Suprapubic skin (tissue), 4 donors: ENCODE results near the gene MYH7. TPM values are rescaled to one million over a fixed set of nuclear protein-coding genes. Genes with fewer than 3 reads are reported as not detected.

ENCODE experiments used
- DNase-seq, 2 donors: peaks; one replicate each; pipeline ENCODE4 v3.0.0-alpha.2; 2019; ENCODE audit warnings: low spot score in 2 of 2
- H3K27ac ChIP-seq: fragments of 200-600 bp; sonication (generic); one replicate; pipeline ENCODE4 v1.5.1; 2019
- H3K27me3 ChIP-seq: fragments of 200-600 bp; sonication (generic); one replicate; pipeline ENCODE4 v1.5.1; 2019
- H3K36me3 ChIP-seq: fragments of 200-600 bp; sonication (generic); one replicate; pipeline ENCODE4 v1.5.1; 2019
- H3K4me1 ChIP-seq: fragments of 200-600 bp; sonication (generic); one replicate; pipeline ENCODE4 v1.5.1; 2019
- H3K4me3 ChIP-seq: fragments of 200-600 bp; sonication (generic); one replicate; pipeline ENCODE4 v1.5.1; 2019; ENCODE audit warnings: mild to moderate bottlenecking
- H3K9me3 ChIP-seq: fragments of 200-600 bp; sonication (generic); one replicate; pipeline ENCODE4 v1.5.1; 2019
- CTCF ChIP-seq, 2 donors: fragments of 200-600 bp in 1 of 2; fragments of 450-650 bp in 1 of 2; sonication (generic) in 1 of 2; IDR thresholded peaks; one replicate each; pipeline ENCODE4 v1.5.1; 2016 to 2019; ENCODE audit warnings: antibody characterized with exemption in 2 of 2, mild to moderate bottlenecking in 1 of 2, moderate library complexity in 1 of 2
- EP300 ChIP-seq: sonication (generic); formaldehyde crosslinking; IDR thresholded peaks from one replicate; pipeline ENCODE4 v1.6.1; 2017; ENCODE audit warnings: antibody characterized with exemption
- POLR2A ChIP-seq, 2 donors: fragments of 450-650 bp; IDR thresholded peaks; one replicate each; pipeline ENCODE4 v1.6.1; 2017; ENCODE audit warnings: antibody characterized with exemption in 2 of 2, mild to moderate bottlenecking in 2 of 2, moderate library complexity in 2 of 2
- POLR2AphosphoS5 ChIP-seq, 3 donors: sonication (generic); formaldehyde crosslinking; IDR thresholded peaks; one replicate each; pipeline ENCODE4 v1.6.1; 2017; ENCODE audit warnings: antibody characterized with exemption in 3 of 3
- WGBS: methylation state at CpG from one replicate; pipeline ENCODE4 v1.1.5; 2018; 5-methylcytosine and 5-hydroxymethylcytosine counted together
- total RNA-seq, 4 donors: library from RNA; depleted of rRNA; stranded (reverse); fragments of >200 nt; gene quantifications; one replicate each; pipeline ENCODE4 v1.1.0, GENCODE V29; 2016

The MYH7 gene
- total RNA-seq, 4 donors from 2014 or later: not detected

- Histone ChIP-seq H3K36me3 (no peaks in the 10 kb centered on the region), H3K27me3 (peaks cover 28% of the 10 kb centered on the region), H3K4me1 (no peaks in the 10 kb centered on the region), H3K9me3 (no peaks in the 10 kb centered on the region), H3K27ac (no peak overlapping the region), H3K4me3 (no peak overlapping the region)
- TF ChIP-seq POLR2A (IDR thresholded peaks at IDR 0.05): no peak
- TF ChIP-seq EP300: no peak
- no peak for TF ChIP-seq CTCF (IDR thresholded peaks at IDR 0.05)
- TF ChIP-seq POLR2AphosphoS5 (IDR thresholded peaks at IDR 0.05): no peak
- no peak for DNase-seq
- WGBS: 80% methylated on average over 3 of the region's 6 CpGs
These were observed 35.9 kb downstream of the MYH7 start for GRCh38 chr14:23399591-23399990.

- 89% methylated on average over 3 of the region's 3 CpGs for WGBS
- H3K4me3 ChIP-seq: no peak overlapping the region
- TF ChIP-seq POLR2A (IDR thresholded peaks at IDR 0.05) (no peak), EP300 (no peak), POLR2AphosphoS5 (IDR thresholded peaks at IDR 0.05) (no peak), CTCF (IDR thresholded peaks at IDR 0.05) (no peak)
- DNase-seq: no peak
- H3K27ac ChIP-seq: no peak overlapping the region
- H3K36me3 ChIP-seq: no peaks in the 10 kb centered on the region
- peaks cover 24% of the 10 kb centered on the region for H3K27me3 ChIP-seq
- H3K9me3 ChIP-seq: no peaks in the 10 kb centered on the region
- H3K4me1 ChIP-seq: no peaks in the 10 kb centered on the region
These were observed 36.3 kb downstream of the MYH7 start for GRCh38 chr14:23399136-23399535.

- Histone ChIP-seq H3K36me3 (no peaks in the 10 kb centered on the region), H3K4me1 (no peaks in the 10 kb centered on the region), H3K9me3 (no peaks in the 10 kb centered on the region), H3K27ac (no peak overlapping the region), H3K27me3 (peaks cover 19% of the 10 kb centered on the region), H3K4me3 (no peak overlapping the region)
- 75% methylated on average over 2 of the region's 4 CpGs for WGBS
- DNase-seq: no peak
- TF ChIP-seq CTCF (IDR thresholded peaks at IDR 0.05): no peak
- TF ChIP-seq POLR2A (IDR thresholded peaks at IDR 0.05): no peak
These were observed 37.1 kb downstream of the MYH7 start for GRCh38 chr14:23398348-23398747.

GRCh38 chr14:23396781-23397407, 38.6 kb downstream of the MYH7 start:
- H3K9me3 ChIP-seq: no peaks in the 10 kb centered on the region
- no peaks in the 10 kb centered on the region for H3K4me1 ChIP-seq
- H3K4me3 ChIP-seq: no peak overlapping the region
- H3K27ac ChIP-seq: no peak overlapping the region
- TF ChIP-seq CTCF (IDR thresholded peaks at IDR 0.05) (no peak), EP300 (no peak), POLR2AphosphoS5 (IDR thresholded peaks at IDR 0.05) (no peak), POLR2A (IDR thresholded peaks at IDR 0.05) (no peak)
- 95% methylated on average over 8 of the region's 10 CpGs for whole genome bisulfite sequencing
- DNase-seq: no peak
- H3K36me3 ChIP-seq: no peaks in the 10 kb centered on the region
- peaks cover 7% of the 10 kb centered on the region for H3K27me3 ChIP-seq

- H3K27ac ChIP-seq: no peak overlapping the region
These were observed 39.3 kb downstream of the MYH7 start for GRCh38 chr14:23396126-23396525.

More at GRCh38 chr14:23396126-23396525, 39.3 kb downstream of the MYH7 start:
- Histone ChIP-seq H3K9me3 (no peaks in the 10 kb centered on the region), H3K4me3 (no peak overlapping the region), H3K4me1 (no peaks in the 10 kb centered on the region), H3K36me3 (no peaks in the 10 kb centered on the region), H3K27me3 (peaks cover 6% of the 10 kb centered on the region)
- no peak for TF ChIP-seq CTCF (IDR thresholded peaks at IDR 0.05)
- no peak for TF ChIP-seq POLR2A (IDR thresholded peaks at IDR 0.05)
- TF ChIP-seq EP300: no peak
- TF ChIP-seq POLR2AphosphoS5 (IDR thresholded peaks at IDR 0.05): no peak
- no peak for DNase-seq
- WGBS: 90% methylated on average over 10 of the region's 10 CpGs
